SK-N-SH (cell line): ENCODE data around the gene LRP4.

Source experiments
- CHD2 ChIP-seq: fragments of 150-350 bp; IDR thresholded peaks from 2 replicates; pipeline ENCODE4 v1.6.1; 2018; ENCODE audit warnings: low read length; ENCODE audit not compliant: partially characterized antibody
- CTCF ChIP-seq: fragments of 200-600 bp; sonication (generic); IDR thresholded peaks from 2 replicates; pipeline ENCODE4 v1.6.1; 2017; ENCODE audit warnings: antibody characterized with exemption, mild to moderate bottlenecking, moderate library complexity
- EP300 ChIP-seq, 2 experiments: IDR thresholded peaks; 2 replicates each; pipeline versions ENCODE4 v1.4.0 to v1.6.1; 2012; ENCODE audit warnings: borderline replicate concordance in 1 of 2, low read depth in 1 of 2, low read length in 1 of 2
- EZH2phosphoT487 ChIP-seq: fragments of 200-600 bp; sonication (generic); IDR thresholded peaks from 2 replicates; pipeline ENCODE4 v1.6.1; 2017; ENCODE audit warnings: low read depth, mixed run types, mild to moderate bottlenecking, antibody characterized with exemption, moderate library complexity, borderline replicate concordance
- FOXJ3 ChIP-seq: sonication (generic); formaldehyde crosslinking; IDR thresholded peaks from 2 replicates; pipeline ENCODE4 v1.5.1; 2020; ENCODE audit warnings: mild to moderate bottlenecking, missing genetic modification reagents
- JUND ChIP-seq: IDR thresholded peaks from 2 replicates; pipeline ENCODE4 v1.4.0; 2012
- MAX ChIP-seq: IDR thresholded peaks from 2 replicates; pipeline ENCODE4 v1.4.0; 2012; ENCODE audit warnings: low read depth
- NFIC ChIP-seq: IDR thresholded peaks from 2 replicates; pipeline ENCODE4 v1.4.0; 2012; ENCODE audit warnings: borderline replicate concordance
- NRF1 ChIP-seq: IDR thresholded peaks from 2 replicates; pipeline ENCODE4 v1.6.1; 2012; ENCODE audit warnings: low read depth, mild to moderate bottlenecking, low read length
- POLR2AphosphoS5 ChIP-seq: IDR thresholded peaks from 2 replicates; pipeline ENCODE4 v1.6.1; 2012; ENCODE audit warnings: low read depth, low read length
- REST ChIP-seq: IDR thresholded peaks from 2 replicates; pipeline ENCODE4 v1.6.1; 2012; ENCODE audit warnings: mild to moderate bottlenecking, low read depth, low read length, moderate library complexity
- TCF12 ChIP-seq: IDR thresholded peaks from 2 replicates; pipeline ENCODE4 v1.4.0; 2012
- USF2 ChIP-seq: fragments of 150-350 bp; IDR thresholded peaks from 2 replicates; pipeline ENCODE4 v1.6.1; 2017; ENCODE audit warnings: antibody characterized with exemption, low read length, low read depth, borderline replicate concordance

GRCh38 chr11:46889251-46889650 is 29.1 kb downstream of the LRP4 start:
- no peak for TF ChIP-seq NFIC
- no peak for TF ChIP-seq MAX
- no peak for TF ChIP-seq NRF1
- TF ChIP-seq EZH2phosphoT487 = no peak
- TF ChIP-seq CTCF = no peak
- TF ChIP-seq USF2 = no peak
- no peak for TF ChIP-seq JUND
- no peak for TF ChIP-seq POLR2AphosphoS5
- no peak for TF ChIP-seq FOXJ3
- TF ChIP-seq TCF12 = no peak
- no peak for TF ChIP-seq EP300 (IDR thresholded peaks at IDR 0.05; ENCODE audit: borderline replicate concordance in 1 of 2, low read depth in 1 of 2, low read length in 1 of 2)
- no peak for TF ChIP-seq REST
- TF ChIP-seq CHD2 = no peak
